Natural killer cell (primary cell): Measurements from ENCODE around the gene TRERF1. TPM values are rescaled to one million over a fixed set of nuclear protein-coding genes. Genes with fewer than 3 reads are reported as not detected.

Source experiments
- ATAC-seq, 3 donors: fragments of 150-1000 bp in 2 of 3; fragments of 200-7000 bp in 1 of 3; cut with Tn5 transposase; 1 replicate in 1 of 3; 2 replicates in 2 of 3; pipeline ENCODE4 v1.10.0; 2021; ENCODE audit warnings: mild to moderate bottlenecking in 2 of 3, moderate library complexity in 2 of 3
- DNase-seq, 2 donors: peaks; one replicate each; pipeline versions ENCODE4 v3.0.0 to v3.0.0-alpha.2; 2013 to 2021; ENCODE audit warnings: mixed read lengths in 1 of 2
- H3K27ac ChIP-seq: one replicate; pipeline ENCODE4 v1.5.1; 2013; ENCODE audit warnings: mild to moderate bottlenecking, low read length
- H3K27me3 ChIP-seq: one replicate; pipeline ENCODE4 v1.6.1; 2013; ENCODE audit warnings: low read length; ENCODE audit not compliant: control insufficient read depth, insufficient read depth
- H3K36me3 ChIP-seq: one replicate; pipeline ENCODE4 v1.6.1; 2013; ENCODE audit warnings: low read length; ENCODE audit not compliant: control insufficient read depth, insufficient read depth
- H3K4me1 ChIP-seq: one replicate; pipeline ENCODE4 v1.6.1; 2013; ENCODE audit warnings: low read length; ENCODE audit not compliant: control insufficient read depth, insufficient read depth
- H3K4me3 ChIP-seq: one replicate; pipeline ENCODE4 v1.5.1; 2013; ENCODE audit warnings: low read length
- H3K9me3 ChIP-seq: one replicate; pipeline ENCODE4 v1.6.1; 2013; ENCODE audit warnings: low read length; ENCODE audit not compliant: control insufficient read depth, insufficient read depth
- H3K27ac Mint-ChIP-seq, 2 donors: one replicate each; pipeline ENCODE4 v1.8.0; 2022; ENCODE audit warnings: mild to moderate bottlenecking in 2 of 2, mixed read lengths in 2 of 2, moderate library complexity in 1 of 2
- H3K27me3 Mint-ChIP-seq, 2 donors: one replicate each; pipeline ENCODE4 v1.8.0; 2022; ENCODE audit warnings: low read depth in 2 of 2, mixed read lengths in 2 of 2
- H3K36me3 Mint-ChIP-seq: one replicate; pipeline ENCODE4 v1.8.0; 2022; ENCODE audit warnings: mixed read lengths
- H3K4me1 Mint-ChIP-seq, 2 donors: one replicate each; pipeline ENCODE4 v1.8.0; 2022; ENCODE audit warnings: mixed read lengths in 2 of 2
- H3K4me3 Mint-ChIP-seq: one replicate; pipeline ENCODE4 v1.8.0; 2022; ENCODE audit warnings: mild to moderate bottlenecking, moderate library complexity, mixed read lengths
- H3K9me3 Mint-ChIP-seq, 2 donors: one replicate each; pipeline ENCODE4 v1.8.0; 2022; ENCODE audit warnings: mixed read lengths in 2 of 2
- WGBS: methylation state at CpG from one replicate; pipeline ENCODE4 v1.1.7; 2013; ENCODE audit warnings: missing lambda C conversion rate; ENCODE audit not compliant: insufficient coverage; 5-methylcytosine and 5-hydroxymethylcytosine counted together
- intact Hi-C: fragments of 100-400 bp; cut with micrococcal nuclease; formaldehyde crosslinking; loops from one replicate; pipeline ENCODE4 v1.14.2; 2022
- total RNA-seq, 4 donors: library from RNA; stranded (reverse); fragments of 120-200 nt in 1 of 4; gene quantifications; one replicate each; pipeline versions ENCODE4 v1.2.3 to v1.2.4, GENCODE V29; 2013 to 2022
- TF ChIP-seq, protein P1 (sequence below): fragments of 200-600 bp; IDR thresholded peaks from one replicate; pipeline ENCODE4 v1.8.0; 2022; ENCODE audit warnings: antibody characterized with exemption

TRERF1 gene
- total RNA-seq, 3 donors from 2014 or later (not counting 1 experiment from before 2014, with no cell fraction given), result 34.6 to 42.3 (median 38.6) TPM

DNA sequence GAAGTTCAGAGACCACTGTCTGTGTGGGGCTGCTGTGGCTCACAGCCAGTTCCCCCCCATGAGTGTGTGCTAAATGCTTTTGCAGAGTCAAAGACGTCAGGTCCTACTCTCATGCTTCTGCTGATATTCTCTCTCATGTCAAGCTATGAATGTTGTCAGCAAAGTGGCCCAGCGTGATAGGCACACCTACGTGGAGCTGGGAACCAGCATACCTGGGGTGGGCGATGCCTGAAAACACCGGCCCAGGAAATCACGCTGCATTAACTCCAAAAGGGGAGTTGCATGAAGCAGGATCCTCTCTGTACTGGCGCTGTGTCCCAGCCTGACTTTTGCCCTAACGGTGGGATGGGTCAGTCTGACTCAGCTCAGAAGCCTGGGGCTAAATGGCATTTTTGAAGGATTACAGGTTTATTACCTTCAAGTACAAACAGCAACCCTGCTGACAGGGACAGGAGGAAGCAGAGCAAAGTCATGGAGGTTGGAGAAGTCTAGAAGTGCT lies 225.0 kb downstream of the TRERF1 start:
- no peaks in the 10 kb centered on the region for H3K4me1 Mint-ChIP-seq
- H3K27ac Mint-ChIP-seq, result no peak overlapping the region
- Histone ChIP-seq H3K27ac (no peak overlapping the region), H3K9me3 (no peaks in the 10 kb centered on the region), H3K4me3 (no peak overlapping the region), H3K4me1 (no peaks in the 10 kb centered on the region), H3K27me3 (no peaks in the 10 kb centered on the region), H3K36me3 (peaks cover 19% of the 10 kb centered on the region)
- no peaks in the 10 kb centered on the region for H3K27me3 Mint-ChIP-seq
- ATAC-seq, result no peak
- H3K36me3 Mint-ChIP-seq, result no peaks in the 10 kb centered on the region
- TF ChIP-seq, protein P1, sequence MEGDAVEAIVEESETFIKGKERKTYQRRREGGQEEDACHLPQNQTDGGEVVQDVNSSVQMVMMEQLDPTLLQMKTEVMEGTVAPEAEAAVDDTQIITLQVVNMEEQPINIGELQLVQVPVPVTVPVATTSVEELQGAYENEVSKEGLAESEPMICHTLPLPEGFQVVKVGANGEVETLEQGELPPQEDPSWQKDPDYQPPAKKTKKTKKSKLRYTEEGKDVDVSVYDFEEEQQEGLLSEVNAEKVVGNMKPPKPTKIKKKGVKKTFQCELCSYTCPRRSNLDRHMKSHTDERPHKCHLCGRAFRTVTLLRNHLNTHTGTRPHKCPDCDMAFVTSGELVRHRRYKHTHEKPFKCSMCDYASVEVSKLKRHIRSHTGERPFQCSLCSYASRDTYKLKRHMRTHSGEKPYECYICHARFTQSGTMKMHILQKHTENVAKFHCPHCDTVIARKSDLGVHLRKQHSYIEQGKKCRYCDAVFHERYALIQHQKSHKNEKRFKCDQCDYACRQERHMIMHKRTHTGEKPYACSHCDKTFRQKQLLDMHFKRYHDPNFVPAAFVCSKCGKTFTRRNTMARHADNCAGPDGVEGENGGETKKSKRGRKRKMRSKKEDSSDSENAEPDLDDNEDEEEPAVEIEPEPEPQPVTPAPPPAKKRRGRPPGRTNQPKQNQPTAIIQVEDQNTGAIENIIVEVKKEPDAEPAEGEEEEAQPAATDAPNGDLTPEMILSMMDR, result no peak
- intact Hi-C loops, result no loop called here
- H3K9me3 Mint-ChIP-seq, result no peaks in the 10 kb centered on the region
- WGBS, result 97% methylated on average over 8 of the region's 8 CpGs
- DNase-seq, result no peak
- no peak overlapping the region for H3K4me3 Mint-ChIP-seq

DNA sequence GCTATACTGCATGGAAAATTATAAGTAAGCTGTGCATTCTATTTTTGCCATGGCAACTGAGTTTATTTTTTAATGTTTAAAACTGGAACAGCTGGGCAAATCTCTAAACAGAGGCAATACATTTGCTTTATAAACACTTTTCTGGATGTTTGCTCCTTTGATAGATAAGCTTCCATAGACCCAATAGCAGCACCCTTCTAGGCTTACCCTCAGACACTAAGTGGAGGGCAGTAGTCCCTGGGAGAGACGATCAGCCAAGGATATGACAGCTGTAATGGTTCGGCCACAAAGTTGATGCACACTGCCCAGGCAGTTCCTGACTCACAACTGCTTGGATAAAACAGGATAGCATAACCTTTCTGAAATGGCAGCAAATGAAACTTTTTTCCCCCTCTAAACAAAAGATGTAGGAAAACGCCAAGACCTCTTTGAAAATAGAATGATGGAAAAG lies 225.5 kb downstream of the TRERF1 start:
- Histone ChIP-seq H3K9me3 (no peaks in the 10 kb centered on the region), H3K4me3 (no peak overlapping the region), H3K27ac (no peak overlapping the region), H3K36me3 (peaks cover 19% of the 10 kb centered on the region), H3K4me1 (no peaks in the 10 kb centered on the region), H3K27me3 (no peaks in the 10 kb centered on the region)
- TF ChIP-seq, protein P1, result no peak
- no peak overlapping the region for H3K4me3 Mint-ChIP-seq
- intact Hi-C loops, result no loop called here
- no peaks in the 10 kb centered on the region for H3K9me3 Mint-ChIP-seq
- no peak overlapping the region for H3K27ac Mint-ChIP-seq
- WGBS, result 93% methylated on average over 3 of the region's 3 CpGs
- H3K4me1 Mint-ChIP-seq, result no peaks in the 10 kb centered on the region
- H3K36me3 Mint-ChIP-seq, result no peaks in the 10 kb centered on the region
- H3K27me3 Mint-ChIP-seq, result no peaks in the 10 kb centered on the region
- DNase-seq, result no peak
- no peak for ATAC-seq

DNA sequence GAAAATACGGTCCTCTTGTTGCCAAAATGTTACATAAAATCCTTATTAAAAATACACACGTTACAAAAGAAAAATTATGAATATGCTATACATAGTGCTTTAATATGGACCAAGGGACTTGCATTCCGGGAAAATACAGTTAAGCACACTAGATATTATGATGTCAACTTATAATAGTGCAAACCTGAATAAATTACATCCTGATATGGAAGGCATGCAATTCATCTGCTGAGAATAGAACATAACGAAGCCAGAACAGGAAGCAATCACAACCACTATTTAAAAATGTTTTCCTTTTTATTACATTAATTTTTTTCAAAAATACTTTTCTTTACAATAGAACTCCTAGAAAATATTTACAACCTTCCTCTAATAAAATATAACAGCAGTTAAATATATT lies 226.3 kb downstream of the TRERF1 start:
- Histone ChIP-seq H3K4me3 (no peak overlapping the region), H3K36me3 (peaks cover 15% of the 10 kb centered on the region), H3K27ac (no peak overlapping the region), H3K27me3 (no peaks in the 10 kb centered on the region), H3K9me3 (no peaks in the 10 kb centered on the region), H3K4me1 (no peaks in the 10 kb centered on the region)
- no peaks in the 10 kb centered on the region for H3K27me3 Mint-ChIP-seq
- H3K4me3 Mint-ChIP-seq, result no peak overlapping the region
- no peaks in the 10 kb centered on the region for H3K4me1 Mint-ChIP-seq
- TF ChIP-seq, protein P1, result no peak
- WGBS, result 40% methylated on average over 1 of the region's 4 CpGs
- intact Hi-C loops, result no loop called here
- H3K27ac Mint-ChIP-seq, result no peak overlapping the region
- no peak for ATAC-seq
- H3K36me3 Mint-ChIP-seq, result no peaks in the 10 kb centered on the region
- DNase-seq, result no peak
- H3K9me3 Mint-ChIP-seq, result no peaks in the 10 kb centered on the region

DNA sequence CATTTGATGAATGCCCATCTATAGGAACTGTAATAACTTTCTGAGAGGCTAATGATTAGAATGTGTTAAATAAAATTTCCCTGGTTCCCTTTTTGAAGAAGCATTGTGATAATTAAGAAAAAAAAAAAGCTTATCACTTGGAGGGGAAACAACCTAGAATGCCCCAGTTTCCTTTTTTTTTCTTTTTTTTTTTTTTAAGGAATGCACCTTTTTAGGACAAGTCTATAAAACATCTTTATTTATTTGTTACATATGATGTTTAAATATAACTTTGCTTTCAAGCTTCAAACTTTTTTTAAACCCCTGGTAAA lies 226.7 kb downstream of the TRERF1 start:
- Mint-ChIP-seq H3K9me3 (no peaks in the 10 kb centered on the region), H3K27me3 (no peaks in the 10 kb centered on the region), H3K4me1 (no peaks in the 10 kb centered on the region), H3K36me3 (no peaks in the 10 kb centered on the region), H3K27ac (no peak overlapping the region), H3K4me3 (no peak overlapping the region)
- H3K27ac ChIP-seq, result no peak overlapping the region
- no peaks in the 10 kb centered on the region for H3K9me3 ChIP-seq
- TF ChIP-seq, protein P1, result no peak
- H3K27me3 ChIP-seq, result no peaks in the 10 kb centered on the region
- no peak for DNase-seq
- no peaks in the 10 kb centered on the region for H3K4me1 ChIP-seq
- H3K36me3 ChIP-seq, result peaks cover 14% of the 10 kb centered on the region
- H3K4me3 ChIP-seq, result no peak overlapping the region
- intact Hi-C loops, result no loop called here
- ATAC-seq, result no peak
